ENCODE results near the gene SND1.

SND1 gene

GRCh38 chr7:127840226-127840951, 188.4 kb downstream of the SND1 start:
- DNase-seq = no peak

GRCh38 chr7:127844165-127844564, 192.2 kb downstream of the SND1 start:
- DNase-seq = no peak

GRCh38 chr7:127844707-127845331, 192.8 kb downstream of the SND1 start:
- no peak for DNase-seq

GRCh38 chr7:127845522-127846214, 193.7 kb downstream of the SND1 start:
- no peak for DNase-seq

- DNase-seq = no peak
Measured at GRCh38 chr7:127847641-127848040, 195.6 kb downstream of the SND1 start.

- no peak for DNase-seq
Measured at GRCh38 chr7:127848241-127848640, 196.2 kb downstream of the SND1 start.

GRCh38 chr7:127850195-127850594, 198.2 kb downstream of the SND1 start:
- DNase-seq = no peak

GRCh38 chr7:127854383-127854782, 202.4 kb downstream of the SND1 start:
- no peak for DNase-seq

GRCh38 chr7:127857464-127857841, 205.5 kb downstream of the SND1 start:
- DNase-seq = no peak

GRCh38 chr7:127858091-127858914, 206.3 kb downstream of the SND1 start:
- no peak for DNase-seq

- no peak for DNase-seq
Measured at GRCh38 chr7:127858915-127859189, 206.9 kb downstream of the SND1 start.

GRCh38 chr7:127859330-127859729, 207.3 kb downstream of the SND1 start:
- DNase-seq = no peak

GRCh38 chr7:127862525-127862924, 210.5 kb downstream of the SND1 start:
- no peak for DNase-seq

- DNase-seq = no peak
Measured at GRCh38 chr7:127863082-127863481, 211.1 kb downstream of the SND1 start.

- DNase-seq = no peak
Measured at GRCh38 chr7:127865466-127865865, 213.5 kb downstream of the SND1 start.

- no peak for DNase-seq
Measured at GRCh38 chr7:127870231-127870907, 218.4 kb downstream of the SND1 start.

- no peak for DNase-seq
Measured at GRCh38 chr7:127871226-127871625, 219.2 kb downstream of the SND1 start.

- no peak for DNase-seq
Measured at GRCh38 chr7:127872122-127872521, 220.1 kb downstream of the SND1 start.

- DNase-seq = no peak
Measured at GRCh38 chr7:127873151-127873550, 221.2 kb downstream of the SND1 start.

- no peak for DNase-seq
Measured at GRCh38 chr7:127873715-127874636, 222.0 kb downstream of the SND1 start.

- DNase-seq = no peak
Measured at GRCh38 chr7:127874951-127875608, 223.1 kb downstream of the SND1 start.
